A549 treated with RU486 at 1 μM for 4 hours (cell line): ENCODE data around the gene CASP8. TPM values are rescaled to one million over a fixed set of nuclear protein-coding genes. Genes with fewer than 3 reads are reported as not detected.

Source experiments
- total RNA-seq: library from RNA; stranded (reverse); fragments of 200-300 nt; extraction: Qiagen RNA extraction; gene quantifications from 5 replicates; pipeline ENCODE4 v1.2.3, GENCODE V29; 2022; ENCODE audit warnings: low read depth

Gene CASP8
- total RNA-seq = 34.3 to 40.4 TPM (median 36.8 TPM) in 5 replicates

GRCh38 chr2:201260302-201260800, at the start of gene CASP8:
Gene CASP8 (plus strand): TSS chr2:201260536. CDS start chr2:201266487, 5,951 bp downstream.

Other genes with a start within 250 kb of the CASP8 start
- gene HYCC2, start 188.9 kb upstream of the CASP8 start, total RNA-seq = 1.5 to 4.8 TPM (median 4.3 TPM) in 5 replicates
- gene NDUFB3, start 188.5 kb upstream of the CASP8 start, total RNA-seq = 125 to 180 TPM (median 128 TPM) in 5 replicates
- 70.8 to 82.4 TPM (median 78.8 TPM) in 5 replicates for gene CFLAR, start 144.4 kb upstream of the CASP8 start, total RNA-seq
- gene CASP10, start 77.4 kb upstream of the CASP8 start, total RNA-seq = 1.5 to 3.2 TPM (median 2.1 TPM) in 5 replicates
- gene FLACC1, start 96.8 kb downstream of the CASP8 start, total RNA-seq = 0.20 to 0.32 TPM in 2 of 5 replicates, not detected in the others
- gene TRAK2, start 190.9 kb downstream of the CASP8 start, total RNA-seq = 8.9 to 14.4 TPM (median 13.2 TPM) in 5 replicates
- gene STRADB, start 191.2 kb downstream of the CASP8 start, total RNA-seq = 19.8 to 26.6 TPM (median 26.1 TPM) in 5 replicates